Suprapubic skin (tissue), 4 donors: ENCODE results near the gene WDPCP.

ENCODE experiments used
- CTCF ChIP-seq, 2 donors: fragments of 200-600 bp in 1 of 2; fragments of 450-650 bp in 1 of 2; sonication (generic) in 1 of 2; IDR thresholded peaks; one replicate each; pipeline ENCODE4 v1.5.1; 2016 to 2019; ENCODE audit warnings: antibody characterized with exemption in 2 of 2, mild to moderate bottlenecking in 1 of 2, moderate library complexity in 1 of 2
- POLR2A ChIP-seq, 2 donors: fragments of 450-650 bp; IDR thresholded peaks; one replicate each; pipeline ENCODE4 v1.6.1; 2017; ENCODE audit warnings: antibody characterized with exemption in 2 of 2, mild to moderate bottlenecking in 2 of 2, moderate library complexity in 2 of 2
- POLR2AphosphoS5 ChIP-seq, 3 donors: sonication (generic); formaldehyde crosslinking; IDR thresholded peaks; one replicate each; pipeline ENCODE4 v1.6.1; 2017; ENCODE audit warnings: antibody characterized with exemption in 3 of 3

DNA sequence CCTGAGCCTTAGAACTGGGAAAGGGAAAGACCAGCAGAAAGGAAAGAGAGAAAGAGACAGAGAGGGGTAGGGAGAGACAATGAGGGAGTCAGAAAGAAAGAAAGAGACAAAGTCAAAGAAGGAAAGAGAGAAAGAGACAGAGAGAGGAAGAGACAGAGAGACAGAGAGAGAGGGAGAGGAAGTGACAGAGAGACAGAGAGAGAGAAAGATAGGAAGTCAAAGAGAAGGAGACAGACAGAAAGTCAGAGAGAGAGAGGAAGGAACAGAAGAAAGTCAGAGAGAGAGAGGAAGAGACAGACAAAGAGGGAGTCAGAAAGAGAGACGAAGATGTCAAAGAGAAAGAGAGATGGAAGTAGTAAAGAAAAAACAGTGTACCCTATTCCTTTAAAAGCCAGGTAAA lies 261.8 kb downstream of the WDPCP start:
- TF ChIP-seq POLR2A (IDR thresholded peaks at IDR 0.05): no peak
- no peak for TF ChIP-seq CTCF (IDR thresholded peaks at IDR 0.05)
- TF ChIP-seq POLR2AphosphoS5 (IDR thresholded peaks at IDR 0.05): no peak
